Adrenal gland (tissue), 12 donors: ENCODE measurements around the gene PRKCB. TPM values are rescaled to one million over a fixed set of nuclear protein-coding genes. Genes with fewer than 3 reads are reported as not detected.

ENCODE experiments used
- DNase-seq, 7 donors: peaks; one replicate each; pipeline ENCODE4 v3.0.0-alpha.2; 2019 to 2020
- H3K27ac ChIP-seq, 5 donors: fragments of 200-600 bp; sonication (generic) in 4 of 5; 1 replicate in 3 of 5; 2 replicates in 2 of 5; pipeline versions ENCODE4 v1.5.1 to v1.8.0; 2016 to 2020; ENCODE audit warnings: mild to moderate bottlenecking in 1 of 5
- H3K27me3 ChIP-seq: fragments of 200-600 bp; 2 replicates; pipeline ENCODE4 v1.8.0; 2021
- H3K36me3 ChIP-seq, 2 donors: fragments of 200-600 bp; replicated peaks in 1 of 2; 1 replicate in 1 of 2; 2 replicates in 1 of 2; pipeline versions ENCODE4 v1.5.1 to v1.8.0; 2018 to 2022
- H3K4me1 ChIP-seq, 2 donors: fragments of 200-600 bp; replicated peaks in 1 of 2; 1 replicate in 1 of 2; 2 replicates in 1 of 2; pipeline versions ENCODE4 v1.5.1 to v1.8.0; 2018 to 2021
- H3K4me3 ChIP-seq, 4 donors: fragments of 200-600 bp; sonication (generic) in 3 of 4; one replicate each; pipeline ENCODE4 v1.5.1; 2016 to 2018
- H3K9me3 ChIP-seq, 3 donors: fragments of 200-600 bp; sonication (generic) in 1 of 3; replicated peaks in 1 of 3; 1 replicate in 2 of 3; 2 replicates in 1 of 3; pipeline versions ENCODE4 v1.5.1 to v1.8.0; 2016 to 2021
- CTCF ChIP-seq, 6 experiments: fragments of 450-650 bp in 4 of 6; fragments of 200-600 bp in 2 of 6; sonication (generic) in 1 of 6; IDR thresholded peaks; 1 replicate in 5 of 6; 2 replicates in 1 of 6; pipeline versions ENCODE4 v1.5.1 to v1.8.0; 2016 to 2021; ENCODE audit warnings: antibody characterized with exemption in 6 of 6, mild to moderate bottlenecking in 2 of 6, moderate library complexity in 1 of 6
- POLR2A ChIP-seq, 2 donors: fragments of 450-650 bp; IDR thresholded peaks; one replicate each; pipeline ENCODE4 v1.6.1; 2017; ENCODE audit warnings: antibody characterized with exemption in 2 of 2, mild to moderate bottlenecking in 2 of 2, moderate library complexity in 1 of 2
- WGBS, 4 donors: extraction: QIAGEN DNeasy Blood & Tissue Kit in 2 of 4; methylation state at CpG; one replicate each; pipeline versions ENCODE4 v1.1.5 to v1.1.7; 2013 to 2017; 5-methylcytosine and 5-hydroxymethylcytosine counted together
- intact Hi-C, 2 donors: fragments of 100-400 bp; cut with DNase I; formaldehyde crosslinking; loops; one replicate each; pipeline versions ENCODE4 v1.14.1 to v1.15.0; 2022 to 2023
- polyA plus RNA-seq, 3 donors: library from polyadenylated mRNA; stranded (reverse); fragments of 200-250 nt in 2 of 3; fragments of 350-450 nt in 1 of 3; fragmentation: Illumina TruSeq in 1 of 3; extraction: RNeasy Lipid Tissue Mini Kit (QIAGEN cat#74804) in 1 of 3; gene quantifications; one replicate each; pipeline ENCODE4 v1.2.3, GENCODE V29; 2013 to 2014
- total RNA-seq, 9 donors: library from RNA; depleted of rRNA in 4 of 9; stranded (reverse); fragments of >200 nt in 4 of 9; fragments of 120-200 nt in 1 of 9; fragmentation: NEBNext Ultra II Directional in 1 of 9; extraction: Animal tissue kit (Norgen Biotek cat#: 25700) in 1 of 9; gene quantifications; one replicate each; pipeline versions ENCODE4 v1.1.0 to v1.2.4, GENCODE V29; 2013 to 2023
- donor health status: healthy with polysubstance abuse.
- donor health status: Bipolar disorder and iron deficiency.
- donor health status: DM: yes; HTN: yes; CAD: no.
- donor health status: DM: no; HTN: no; CAD: no.
- donor health status: DM: no; HTN: no; CAD: no.
- donor health status: DM: yes; HTN: yes; CAD: no.

PRKCB gene
- total and polyA plus RNA-seq, 12 donors, result 0.54 to 8.0 (median 3.0) TPM

GRCh38 chr16:23895052-23895451 lies 59.3 kb downstream of the PRKCB start:
- Histone ChIP-seq H3K4me1 (no peaks in the 10 kb centered on the region), H3K27me3 (no peaks in the 10 kb centered on the region), H3K27ac (no peak overlapping the region), H3K36me3 (no peaks in the 10 kb centered on the region), H3K4me3 (no peak overlapping the region), H3K9me3 (no peaks in the 10 kb centered on the region)
- TF ChIP-seq CTCF (IDR thresholded peaks at IDR 0.05) (no peak), POLR2A (IDR thresholded peaks at IDR 0.05) (no peak)
- no peak for DNase-seq
- intact Hi-C loops, result no loop called here

DNA sequence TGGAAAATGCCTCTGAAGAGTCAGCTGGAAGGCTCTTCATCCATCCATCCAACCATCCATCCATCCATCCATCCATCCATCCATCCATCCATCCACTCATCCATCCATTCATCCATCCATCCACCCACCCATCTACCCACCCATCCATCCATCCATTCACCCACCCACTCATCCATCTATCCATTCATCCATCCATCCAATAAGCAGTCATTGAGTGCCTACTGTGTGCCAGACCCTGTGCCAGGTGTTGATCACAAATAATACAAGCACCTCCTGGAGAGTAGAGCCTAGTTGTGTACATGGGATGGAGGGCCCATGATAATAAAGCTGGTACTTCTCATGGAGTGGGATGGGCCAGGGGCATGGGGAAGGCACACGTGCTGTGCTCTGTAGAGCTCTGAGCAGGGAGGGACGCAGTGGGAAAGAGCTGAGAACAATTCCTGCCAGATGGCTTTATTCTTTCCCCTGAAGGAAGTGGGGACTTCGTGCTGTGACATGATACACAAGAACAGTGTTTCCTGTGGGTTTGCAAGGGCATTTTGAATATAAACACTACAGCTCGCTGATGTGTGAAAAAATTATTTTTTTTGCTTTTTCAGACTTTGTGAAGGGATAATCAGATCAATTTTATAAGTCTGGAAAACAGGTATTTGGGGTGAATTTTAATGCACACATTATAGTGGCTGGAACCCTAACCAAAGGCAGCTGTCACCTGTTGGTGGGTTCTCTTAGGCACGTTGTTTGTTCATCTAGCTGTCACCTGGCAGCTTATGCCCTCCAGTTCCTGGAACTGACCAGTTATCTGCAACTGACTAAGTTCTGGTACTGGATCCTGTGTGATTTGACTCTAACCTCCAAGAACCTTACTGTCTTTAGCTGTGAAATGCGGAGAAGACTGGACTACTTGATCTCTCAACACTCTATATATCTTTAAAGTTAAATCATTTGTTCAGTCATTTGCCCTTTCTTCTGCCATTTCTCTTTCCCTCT lies 61.3 kb downstream of the PRKCB start:
- Histone ChIP-seq H3K36me3 (no peaks in the 10 kb centered on the region), H3K4me3 (no peak overlapping the region), H3K27ac (no peak overlapping the region), H3K4me1 (no peaks in the 10 kb centered on the region), H3K9me3 (no peaks in the 10 kb centered on the region), H3K27me3 (no peaks in the 10 kb centered on the region)
- DNase-seq, result no peak
- TF ChIP-seq CTCF (IDR thresholded peaks at IDR 0.05), result no peak
- no peak for TF ChIP-seq POLR2A (IDR thresholded peaks at IDR 0.05)
- intact Hi-C loops, result no loop called here
- WGBS, 4 donors, result 53 to 57% (median 56%) methylated on average over 6 of the region's 6 CpGs

- TF ChIP-seq POLR2A (IDR thresholded peaks at IDR 0.05), result no peak
- Histone ChIP-seq H3K4me1 (no peaks in the 10 kb centered on the region), H3K36me3 (no peaks in the 10 kb centered on the region), H3K27me3 (no peaks in the 10 kb centered on the region), H3K4me3 (no peak overlapping the region), H3K9me3 (no peaks in the 10 kb centered on the region), H3K27ac (no peak overlapping the region)
- intact Hi-C loops, result no loop called here
- no peak for DNase-seq
- WGBS, 4 donors, result 76 to 86% (median 81%) methylated on average over 8 of the region's 8 CpGs
These were observed 63.1 kb downstream of the PRKCB start for GRCh38 chr16:23898682-23899430.

DNA sequence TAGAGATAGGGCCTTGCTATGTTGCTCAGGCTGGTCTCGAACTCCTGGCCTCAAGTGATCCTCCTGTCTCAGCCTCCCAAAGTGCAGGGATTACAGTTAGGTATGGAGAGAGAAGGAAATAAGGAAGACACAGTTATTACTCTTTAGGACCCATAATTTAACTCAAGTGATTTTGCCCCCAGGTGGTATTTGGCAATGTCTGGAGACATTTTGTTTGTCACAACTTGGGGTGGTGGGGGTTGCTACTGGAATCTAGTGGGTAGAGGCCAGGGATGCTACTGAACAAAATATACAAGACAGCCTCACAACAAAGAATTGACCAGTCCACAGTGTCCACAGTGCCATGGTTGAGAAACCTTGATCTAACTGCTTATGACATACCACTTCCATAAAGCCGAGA lies 64.1 kb downstream of the PRKCB start:
- Histone ChIP-seq H3K27me3 (no peaks in the 10 kb centered on the region), H3K4me3 (no peak overlapping the region), H3K27ac (no peak overlapping the region), H3K36me3 (no peaks in the 10 kb centered on the region), H3K4me1 (no peaks in the 10 kb centered on the region), H3K9me3 (no peaks in the 10 kb centered on the region)
- intact Hi-C loops, result no loop called here
- no peak for DNase-seq
- 68 to 89% (median 80%) methylated on average over 2 of the region's 2 CpGs for WGBS, 4 donors
- no peak for TF ChIP-seq CTCF (IDR thresholded peaks at IDR 0.05)
- TF ChIP-seq POLR2A (IDR thresholded peaks at IDR 0.05), result no peak
